Duodenal mucosa (tissue), 2 donors: ENCODE results near the gene STK33.

Experiments
- H3K27ac ChIP-seq: one replicate; pipeline ENCODE4 v1.7.0; 2013; ENCODE audit warnings: low read depth, low read length
- H3K27me3 ChIP-seq, 2 donors: one replicate each; pipeline ENCODE4 v1.7.0; 2013; ENCODE audit warnings: low read length in 2 of 2, control low read depth in 1 of 2; ENCODE audit not compliant: insufficient read depth in 2 of 2, control insufficient read depth in 1 of 2
- H3K36me3 ChIP-seq, 2 donors: one replicate each; pipeline ENCODE4 v1.7.0; 2013; ENCODE audit warnings: low read length in 2 of 2, control low read depth in 1 of 2; ENCODE audit not compliant: insufficient read depth in 2 of 2, control insufficient read depth in 1 of 2
- H3K4me1 ChIP-seq, 2 donors: one replicate each; pipeline ENCODE4 v1.7.0; 2013; ENCODE audit warnings: low read length in 2 of 2, control low read depth in 1 of 2; ENCODE audit not compliant: insufficient read depth in 2 of 2, control insufficient read depth in 1 of 2
- H3K4me3 ChIP-seq, 2 donors: one replicate each; pipeline ENCODE4 v1.7.0; 2013; ENCODE audit warnings: low read length in 2 of 2, low read depth in 1 of 2
- H3K9ac ChIP-seq, 2 donors: one replicate each; pipeline ENCODE4 v1.7.0; 2013; ENCODE audit warnings: low read length in 2 of 2, low read depth in 1 of 2
- H3K9me3 ChIP-seq, 2 donors: one replicate each; pipeline ENCODE4 v1.7.0; 2013; ENCODE audit warnings: low read length in 2 of 2, control low read depth in 1 of 2; ENCODE audit not compliant: control insufficient read depth in 1 of 2

STK33 gene

GRCh38 chr11:8352876-8353505, 241.0 kb downstream of the STK33 start:
- no peak overlapping the region for H3K4me3 ChIP-seq
- H3K36me3 ChIP-seq, result no peaks in the 10 kb centered on the region
- H3K4me1 ChIP-seq, result peaks cover 39 to 43% of the 10 kb centered on the region in 2 donors
- no peak overlapping the region for H3K27ac ChIP-seq
- H3K27me3 ChIP-seq, result no peaks in the 10 kb centered on the region
- H3K9ac ChIP-seq, result no peak overlapping the region
- H3K9me3 ChIP-seq, result no peaks in the 10 kb centered on the region

- H3K4me3 ChIP-seq, result no peak overlapping the region
- H3K27ac ChIP-seq, result no peak overlapping the region
- no peaks in the 10 kb centered on the region for H3K36me3 ChIP-seq
- peaks cover 36 to 38% of the 10 kb centered on the region in 2 donors for H3K4me1 ChIP-seq
- H3K27me3 ChIP-seq, result no peaks in the 10 kb centered on the region
- no peak overlapping the region for H3K9ac ChIP-seq
- H3K9me3 ChIP-seq, result no peaks in the 10 kb centered on the region
Observed at GRCh38 chr11:8352103-8352875, 241.7 kb downstream of the STK33 start.

- no peaks in the 10 kb centered on the region for H3K36me3 ChIP-seq
- H3K27ac ChIP-seq, result no peak overlapping the region
- no peaks in the 10 kb centered on the region for H3K27me3 ChIP-seq
- H3K4me3 ChIP-seq, result no peak overlapping the region
- H3K4me1 ChIP-seq, result peaks cover 25 to 29% of the 10 kb centered on the region in 2 donors
- no peaks in the 10 kb centered on the region for H3K9me3 ChIP-seq
- H3K9ac ChIP-seq, result no peak overlapping the region
Observed at GRCh38 chr11:8351223-8351622, 242.8 kb downstream of the STK33 start.

GRCh38 chr11:8347978-8348377, 246.1 kb downstream of the STK33 start:
- H3K27ac ChIP-seq, result no peak overlapping the region
- no peaks in the 10 kb centered on the region for H3K27me3 ChIP-seq
- no peak overlapping the region for H3K4me3 ChIP-seq
- H3K9ac ChIP-seq, result no peak overlapping the region
- peaks cover 0 to under 1% of the 10 kb centered on the region in 2 donors for H3K4me1 ChIP-seq
- H3K36me3 ChIP-seq, result no peaks in the 10 kb centered on the region
- no peaks in the 10 kb centered on the region for H3K9me3 ChIP-seq

GRCh38 chr11:8346157-8346755, 247.8 kb downstream of the STK33 start:
- H3K4me1 ChIP-seq, result no peaks in the 10 kb centered on the region
- no peaks in the 10 kb centered on the region for H3K27me3 ChIP-seq
- no peak overlapping the region for H3K9ac ChIP-seq
- no peak overlapping the region for H3K4me3 ChIP-seq
- no peaks in the 10 kb centered on the region for H3K9me3 ChIP-seq
- H3K36me3 ChIP-seq, result no peaks in the 10 kb centered on the region
- no peak overlapping the region for H3K27ac ChIP-seq

- Histone ChIP-seq H3K36me3 (no peaks in the 10 kb centered on the region), H3K4me3 (no peak overlapping the region), H3K27ac (no peak overlapping the region), H3K4me1 (no peaks in the 10 kb centered on the region), H3K9me3 (no peaks in the 10 kb centered on the region), H3K9ac (no peak overlapping the region), H3K27me3 (no peaks in the 10 kb centered on the region)
Observed at GRCh38 chr11:8345179-8345578, 248.8 kb downstream of the STK33 start.

GRCh38 chr11:8344346-8344745, 249.7 kb downstream of the STK33 start:
- Histone ChIP-seq H3K4me3 (no peak overlapping the region), H3K27me3 (no peaks in the 10 kb centered on the region), H3K9ac (no peak overlapping the region), H3K27ac (no peak overlapping the region), H3K9me3 (no peaks in the 10 kb centered on the region), H3K4me1 (no peaks in the 10 kb centered on the region), H3K36me3 (no peaks in the 10 kb centered on the region)

GRCh38 chr11:8342821-8343681, 251.0 kb downstream of the STK33 start:
- no peak overlapping the region for H3K4me3 ChIP-seq

GRCh38 chr11:8341996-8342395, 252.0 kb downstream of the STK33 start:
- no peaks in the 10 kb centered on the region for H3K9me3 ChIP-seq
- no peaks in the 10 kb centered on the region for H3K36me3 ChIP-seq
- no peaks in the 10 kb centered on the region for H3K4me1 ChIP-seq
- H3K27me3 ChIP-seq, result no peaks in the 10 kb centered on the region
- no peak overlapping the region for H3K9ac ChIP-seq
- H3K4me3 ChIP-seq, result no peak overlapping the region
- no peak overlapping the region for H3K27ac ChIP-seq

More at GRCh38 chr11:8342821-8343681, 251.0 kb downstream of the STK33 start:
- Histone ChIP-seq H3K36me3 (no peaks in the 10 kb centered on the region), H3K27me3 (no peaks in the 10 kb centered on the region), H3K9ac (no peak overlapping the region), H3K9me3 (no peaks in the 10 kb centered on the region), H3K27ac (no peak overlapping the region), H3K4me1 (no peaks in the 10 kb centered on the region)
